ENCODE measurements around the gene THSD4.

The THSD4 gene

GRCh38 chr15:71071529-71071928 lies 43.7 kb upstream of the THSD4 start:
- Histone ChIP-seq H3K27me3 (ENCODE audit: insufficient read depth, low read length, poor library complexity, severe bottlenecking) (no peaks in the 10 kb centered on the region), H4K20me1 (ENCODE audit: insufficient read depth, low read length, poor library complexity, severe bottlenecking) (no peaks in the 10 kb centered on the region), H3K9me2 (replicated peaks; ENCODE audit: low read depth, low read length) (no peaks in the 10 kb centered on the region), H3K36me3 (ENCODE audit: insufficient read depth, low read length) (no peaks in the 10 kb centered on the region), H3K9me3 (ENCODE audit: insufficient read depth, low read depth, low read length) (no peaks in the 10 kb centered on the region), H3K4me3 (ENCODE audit: low read length, poor library complexity, severe bottlenecking) (no peak overlapping the region), H3F3A (ENCODE audit: low read depth) (no peaks in the 10 kb centered on the region), H3K79me2 (ENCODE audit: insufficient read depth, low read length) (no peaks in the 10 kb centered on the region), H2AFZ (ENCODE audit: low read length) (peak overlapping the region; percentile 89; the same call in 1 of the 2 replicates), H3K9ac (ENCODE audit: low read depth, low read length, poor library complexity, severe bottlenecking) (no peak overlapping the region), H3K4me1 (ENCODE audit: insufficient read depth, low read length, poor library complexity, severe bottlenecking) (peaks cover 34% of the 10 kb centered on the region), H3K4me2 (ENCODE audit: low read depth, low read length, poor library complexity, severe bottlenecking) (no peak overlapping the region)
- TF ChIP-seq CTCF (conservative IDR thresholded peaks at IDR 0.05; ENCODE audit: low read length) (no peak), EZH2phosphoT487 (IDR thresholded peaks at IDR 0.05; ENCODE audit: borderline replicate concordance) (no peak)

- Histone ChIP-seq H2AFZ (ENCODE audit: low read length) (no peak overlapping the region), H3K9ac (ENCODE audit: low read depth, low read length, poor library complexity, severe bottlenecking) (no peak overlapping the region), H3K9me3 (ENCODE audit: insufficient read depth, low read depth, low read length) (no peaks in the 10 kb centered on the region), H3F3A (ENCODE audit: low read depth) (no peaks in the 10 kb centered on the region), H3K4me1 (ENCODE audit: insufficient read depth, low read length, poor library complexity, severe bottlenecking) (peaks cover 40% of the 10 kb centered on the region), H3K36me3 (ENCODE audit: insufficient read depth, low read length) (no peaks in the 10 kb centered on the region), H3K4me3 (ENCODE audit: low read length, poor library complexity, severe bottlenecking) (no peak overlapping the region), H3K9me2 (replicated peaks; ENCODE audit: low read depth, low read length) (no peaks in the 10 kb centered on the region), H4K20me1 (ENCODE audit: insufficient read depth, low read length, poor library complexity, severe bottlenecking) (no peaks in the 10 kb centered on the region), H3K4me2 (ENCODE audit: low read depth, low read length, poor library complexity, severe bottlenecking) (no peak overlapping the region), H3K27me3 (ENCODE audit: insufficient read depth, low read length, poor library complexity, severe bottlenecking) (no peaks in the 10 kb centered on the region), H3K79me2 (ENCODE audit: insufficient read depth, low read length) (no peaks in the 10 kb centered on the region)
- no peak for TF ChIP-seq EZH2phosphoT487 (IDR thresholded peaks at IDR 0.05; ENCODE audit: borderline replicate concordance)
- TF ChIP-seq CTCF (conservative IDR thresholded peaks at IDR 0.05; ENCODE audit: low read length) = no peak
These were observed 42.8 kb upstream of the THSD4 start for GRCh38 chr15:71072423-71072822.

GRCh38 chr15:71078506-71079207 lies 36.6 kb upstream of the THSD4 start:
- Histone ChIP-seq H3K4me3 (ENCODE audit: low read length, poor library complexity, severe bottlenecking) (peak overlapping the region; percentile 62), H3K36me3 (ENCODE audit: insufficient read depth, low read length) (no peaks in the 10 kb centered on the region), H3K9me2 (replicated peaks; ENCODE audit: low read depth, low read length) (no peaks in the 10 kb centered on the region), H3K27me3 (ENCODE audit: insufficient read depth, low read length, poor library complexity, severe bottlenecking) (no peaks in the 10 kb centered on the region), H3K79me2 (ENCODE audit: insufficient read depth, low read length) (no peaks in the 10 kb centered on the region), H4K20me1 (ENCODE audit: insufficient read depth, low read length, poor library complexity, severe bottlenecking) (no peaks in the 10 kb centered on the region), H3K9ac (ENCODE audit: low read depth, low read length, poor library complexity, severe bottlenecking) (peak overlapping the region; percentile 72), H3K4me1 (ENCODE audit: insufficient read depth, low read length, poor library complexity, severe bottlenecking) (peaks cover 46% of the 10 kb centered on the region), H3K9me3 (ENCODE audit: insufficient read depth, low read depth, low read length) (no peaks in the 10 kb centered on the region), H2AFZ (ENCODE audit: low read length) (peak overlapping the region; percentile 77), H3K4me2 (ENCODE audit: low read depth, low read length, poor library complexity, severe bottlenecking) (peak overlapping the region; percentile 82), H3F3A (ENCODE audit: low read depth) (no peaks in the 10 kb centered on the region; the same call in 1 of the 2 replicates)
- no peak for TF ChIP-seq CTCF (conservative IDR thresholded peaks at IDR 0.05; ENCODE audit: low read length)
- no peak for TF ChIP-seq EZH2phosphoT487 (IDR thresholded peaks at IDR 0.05; ENCODE audit: borderline replicate concordance)

Measured in Loucy (cell line).